HG03565 (cell line): ENCODE results near the gene MYO1G.

Source experiments
- ATAC-seq: cut with Tn5 transposase; IDR thresholded peaks from one replicate; pipeline ENCODE4 v1.9.1; 2021; ENCODE audit warnings: mild to moderate bottlenecking, moderate library complexity; ENCODE audit not compliant: unreplicated experiment

Gene MYO1G

DNA sequence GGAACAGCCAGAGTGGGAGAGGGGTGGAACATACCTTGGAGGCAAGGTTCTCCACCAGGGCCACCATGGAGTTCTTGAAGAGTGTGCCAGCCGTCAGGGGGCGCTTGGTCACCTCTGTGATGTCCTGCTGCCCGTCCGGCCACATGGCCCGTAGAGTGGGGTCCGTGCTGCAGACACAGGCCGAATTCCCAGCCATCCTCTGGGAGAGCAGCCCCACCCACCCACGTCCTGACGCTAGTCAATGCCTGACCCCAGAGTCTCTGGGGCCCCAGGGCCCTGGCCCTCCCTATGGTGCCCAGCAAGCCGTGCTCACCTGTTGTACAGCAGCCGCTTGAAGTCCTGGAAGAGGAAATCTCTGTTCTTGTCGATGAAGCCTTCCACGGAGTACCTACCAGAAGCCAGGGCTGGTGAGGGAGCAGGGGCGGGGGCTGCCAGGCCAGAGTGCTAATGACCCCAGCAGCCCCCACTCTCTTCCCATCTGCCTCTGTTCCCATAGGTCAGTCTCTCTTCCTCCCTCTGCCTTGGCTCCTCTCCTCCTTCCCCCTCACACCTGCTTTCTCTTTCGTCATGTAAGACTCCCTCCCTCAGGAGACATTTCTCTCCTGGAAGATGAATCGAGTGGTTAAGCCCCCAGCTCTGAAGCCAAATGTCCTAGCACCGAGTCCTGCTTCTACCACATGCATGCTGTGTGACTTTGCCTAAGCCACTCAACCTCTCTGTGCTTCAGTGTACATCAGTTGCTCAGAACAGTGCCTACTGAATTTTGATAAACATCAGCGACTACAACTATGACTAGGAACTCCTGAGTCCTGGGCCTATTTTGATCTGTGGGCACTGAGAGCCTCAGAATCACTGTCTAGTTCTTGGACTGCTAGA, 11.0 kb downstream of the MYO1G start:
- ATAC-seq = no peak

DNA sequence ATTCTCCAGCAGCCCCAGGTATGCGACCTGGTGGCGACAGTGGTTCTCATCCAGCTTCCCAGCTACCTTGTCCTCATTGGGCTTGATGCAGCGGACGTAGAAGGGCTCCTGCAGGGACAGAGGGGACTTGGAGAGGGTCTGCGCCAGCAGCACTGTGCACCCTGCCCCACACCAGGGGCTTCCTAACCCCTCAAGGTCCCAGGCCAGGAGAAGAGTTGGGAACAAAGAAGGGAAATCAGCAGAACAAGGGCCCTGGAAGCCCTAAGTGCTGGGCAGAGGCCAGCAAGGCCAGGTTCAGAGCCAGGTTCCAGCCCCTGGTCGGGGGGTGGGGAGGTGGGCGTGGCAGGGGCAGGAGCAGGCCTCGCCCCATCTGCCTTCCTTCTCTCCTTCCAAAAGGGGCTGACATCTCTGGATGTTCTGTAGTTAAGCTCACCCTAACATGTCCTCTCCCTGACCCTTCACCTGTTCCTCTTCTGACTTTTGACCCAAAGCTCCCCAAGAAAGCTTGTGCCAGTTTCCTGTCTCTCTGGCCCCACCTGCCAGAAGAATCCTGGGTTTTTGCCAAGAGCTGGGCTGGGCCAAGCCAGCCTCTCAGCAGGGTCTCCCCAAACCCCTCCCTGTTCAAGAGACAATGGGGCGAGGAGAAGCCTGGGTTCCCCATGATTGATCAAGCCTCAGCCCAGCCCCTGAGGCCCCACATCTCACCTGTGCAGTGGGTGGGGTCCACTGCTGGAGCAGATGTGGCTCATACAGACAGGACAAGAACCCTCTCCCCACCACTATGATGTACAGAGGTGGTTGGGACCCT, 11.9 kb downstream of the MYO1G start:
- no peak for ATAC-seq

DNA sequence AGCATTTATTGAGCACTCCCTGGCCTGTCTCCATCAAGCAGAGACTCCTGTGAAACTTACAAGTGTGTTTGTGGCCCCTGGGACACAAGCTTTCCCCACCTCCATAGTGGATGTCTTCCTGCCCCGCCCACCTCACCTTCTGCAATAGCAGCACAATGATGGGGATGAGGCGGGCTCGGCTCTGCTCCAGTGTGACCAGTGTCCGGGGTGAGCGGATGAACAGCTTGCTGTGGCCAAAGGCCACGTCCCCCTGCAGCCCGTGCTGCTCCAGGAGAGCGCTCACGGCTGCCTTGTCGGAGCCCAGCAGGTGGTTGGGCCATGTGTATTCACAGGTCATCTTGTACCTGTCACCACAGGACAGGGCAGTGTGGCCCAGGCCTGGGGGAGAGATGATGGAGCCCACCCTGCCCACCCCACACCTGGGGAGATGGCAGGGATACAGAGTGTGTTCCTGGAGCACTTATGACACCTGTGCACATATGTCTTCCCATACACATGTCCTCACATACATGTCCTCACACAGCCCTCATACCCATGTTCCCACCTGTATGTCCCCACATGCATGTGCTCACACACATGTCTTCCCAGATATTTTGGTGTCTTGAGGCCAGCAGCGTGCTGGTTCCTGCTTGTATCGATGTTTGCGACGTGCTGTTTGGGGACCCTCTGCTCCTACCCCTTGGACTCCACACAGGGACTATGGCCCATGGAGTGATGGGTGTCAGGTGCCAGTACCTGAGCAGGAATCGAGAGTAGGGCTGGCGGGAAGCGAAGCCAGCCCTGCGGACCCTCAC, 12.7 kb downstream of the MYO1G start:
- no peak for ATAC-seq

- ATAC-seq = no peak
Measured at GRCh38 chr7:44965441-44965903, 13.3 kb downstream of the MYO1G start.

- no peak for ATAC-seq
Measured at GRCh38 chr7:44964831-44965440, 13.9 kb downstream of the MYO1G start.

- ATAC-seq = no peak
Measured at GRCh38 chr7:44964384-44964830, 14.4 kb downstream of the MYO1G start.

DNA sequence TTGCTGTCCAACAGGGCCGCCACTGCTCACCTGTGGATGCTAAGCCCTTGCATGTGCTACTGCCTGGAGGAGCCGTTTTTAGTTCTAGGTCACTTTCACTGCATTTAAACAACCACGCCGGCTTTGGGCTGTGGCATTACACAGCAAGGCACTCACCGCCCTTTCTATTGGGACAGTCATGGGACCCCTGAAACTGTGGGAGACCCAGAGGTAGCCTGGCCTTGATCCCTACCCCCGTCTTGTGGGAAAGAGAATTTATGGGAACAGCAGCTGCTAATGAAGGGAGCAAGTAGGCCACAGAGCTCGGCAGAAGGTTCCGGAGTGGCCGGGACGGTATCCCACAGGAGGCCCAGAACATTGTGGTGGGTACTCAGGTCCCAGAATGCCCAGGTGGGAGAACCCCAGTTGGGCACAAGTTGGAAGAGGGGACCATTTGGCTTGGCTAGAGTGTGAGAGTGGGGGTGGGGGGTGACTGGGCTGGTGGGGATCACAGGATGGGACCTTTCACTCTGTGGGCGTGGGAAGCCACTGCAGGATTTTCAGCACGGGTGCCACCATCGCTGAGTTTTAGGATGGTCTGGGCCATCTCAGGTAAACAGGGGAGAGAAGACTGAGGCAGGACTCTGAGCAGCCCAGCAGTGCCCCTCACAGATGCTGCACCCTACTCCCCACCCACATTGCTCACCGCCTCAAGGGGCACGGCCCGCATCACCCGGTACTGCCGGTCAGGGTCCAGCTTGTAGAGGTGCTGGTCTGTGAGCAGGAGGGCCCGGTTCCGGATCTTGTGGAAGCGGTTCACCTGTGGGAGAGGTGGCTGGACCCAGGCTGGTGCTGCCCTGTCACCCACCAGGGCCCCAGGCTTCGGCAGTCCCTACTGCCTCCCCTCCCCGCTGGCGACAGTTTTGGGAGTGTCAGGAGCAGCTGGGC, 15.2 kb downstream of the MYO1G start:
- no peak for ATAC-seq

- no peak for ATAC-seq
Measured at GRCh38 chr7:44962483-44963251, 16.1 kb downstream of the MYO1G start.

DNA sequence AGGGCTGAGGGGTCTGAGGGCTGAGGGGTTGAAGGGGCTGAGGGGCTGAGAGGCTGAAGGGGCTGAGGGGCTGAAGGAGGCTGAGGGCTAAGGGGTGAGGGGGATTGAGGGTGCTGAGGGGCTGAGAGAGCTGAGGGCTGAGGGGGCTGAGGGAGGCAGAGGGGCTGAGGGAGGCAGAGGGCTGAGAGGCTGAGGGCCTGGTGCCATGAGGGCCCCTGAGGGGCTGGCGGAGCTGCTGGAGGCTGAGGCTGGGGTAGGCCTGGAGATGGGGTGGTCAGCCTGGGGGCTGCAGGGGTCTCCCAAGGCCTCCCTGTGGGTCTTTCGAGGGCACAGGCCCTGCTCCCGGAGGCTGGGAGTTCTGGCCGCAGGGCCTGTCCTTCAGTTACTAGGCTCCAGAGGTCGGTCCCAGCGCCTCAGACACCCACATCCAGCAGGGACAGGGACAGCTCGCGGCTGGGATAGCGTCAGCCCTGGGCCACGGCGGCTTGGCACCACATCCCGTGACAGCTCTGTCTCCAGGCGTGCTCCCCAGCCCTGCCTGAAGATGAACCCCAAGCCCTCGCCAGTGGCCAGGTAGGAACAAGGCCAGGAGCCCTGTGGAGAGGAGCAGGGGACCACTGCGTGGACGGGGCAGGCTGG, 16.9 kb downstream of the MYO1G start:
- ATAC-seq = no peak

DNA sequence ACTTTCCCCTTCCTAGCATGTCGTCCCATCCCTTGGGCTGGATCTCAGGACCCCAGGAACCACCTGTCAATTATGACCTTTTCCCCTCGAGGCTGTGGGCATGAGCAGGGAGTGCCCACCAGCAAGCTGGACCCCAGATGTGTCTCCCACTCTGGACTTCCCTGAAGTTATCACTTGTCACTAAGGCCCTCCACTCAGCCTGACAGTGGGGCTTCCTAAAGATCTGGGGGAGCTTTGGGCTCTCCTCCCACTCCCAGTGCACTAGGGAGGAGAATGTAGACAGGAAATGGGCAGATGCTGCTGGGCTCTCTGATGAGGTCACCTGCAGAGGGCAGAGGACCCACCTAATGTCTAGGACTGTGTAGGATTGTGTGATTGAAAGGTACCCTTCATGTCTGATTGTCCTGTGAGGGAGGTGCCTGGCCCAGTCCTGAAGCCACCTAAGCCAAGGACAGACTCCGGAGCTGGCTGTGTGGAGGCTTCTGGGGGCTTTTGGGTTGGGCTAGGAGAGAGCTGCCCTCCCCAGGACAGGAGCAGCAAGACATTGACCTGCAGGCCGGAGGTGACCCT, 18.7 kb downstream of the MYO1G start:
- no peak for ATAC-seq

- no peak for ATAC-seq
Measured at GRCh38 chr7:44959433-44959951, 19.3 kb downstream of the MYO1G start.

GRCh38 chr7:44958645-44959344, 20.0 kb downstream of the MYO1G start:
- no peak for ATAC-seq

DNA sequence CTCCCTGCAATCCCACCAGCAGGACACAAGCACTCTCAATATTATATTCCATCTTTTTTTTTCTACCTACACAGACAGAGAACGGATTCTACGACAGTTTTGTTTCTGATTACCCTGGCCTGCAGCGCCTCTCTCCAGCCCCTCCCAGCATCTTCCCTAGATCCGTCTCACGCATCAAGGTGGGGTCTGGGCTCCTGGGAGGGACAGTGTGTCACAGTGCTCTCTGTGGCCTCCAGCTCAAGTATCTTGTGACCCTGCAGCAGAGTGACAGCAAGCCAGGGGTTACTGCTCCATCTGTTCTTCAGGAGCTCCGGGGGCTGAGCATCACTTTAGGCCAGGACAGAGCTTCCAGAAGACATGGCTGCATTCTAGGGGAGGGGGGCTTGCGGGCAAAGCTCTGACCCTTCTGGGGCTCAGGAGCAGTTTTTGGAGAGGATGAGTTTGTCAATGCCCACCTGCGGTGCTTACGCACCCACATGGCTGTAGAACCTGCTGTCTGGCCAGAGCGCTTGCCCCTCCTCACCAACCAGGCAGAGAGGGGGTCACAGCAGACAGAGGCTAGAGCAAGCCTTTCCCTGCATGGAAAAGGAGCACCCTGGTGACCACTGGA, 22.6 kb downstream of the MYO1G start:
- no peak for ATAC-seq

DNA sequence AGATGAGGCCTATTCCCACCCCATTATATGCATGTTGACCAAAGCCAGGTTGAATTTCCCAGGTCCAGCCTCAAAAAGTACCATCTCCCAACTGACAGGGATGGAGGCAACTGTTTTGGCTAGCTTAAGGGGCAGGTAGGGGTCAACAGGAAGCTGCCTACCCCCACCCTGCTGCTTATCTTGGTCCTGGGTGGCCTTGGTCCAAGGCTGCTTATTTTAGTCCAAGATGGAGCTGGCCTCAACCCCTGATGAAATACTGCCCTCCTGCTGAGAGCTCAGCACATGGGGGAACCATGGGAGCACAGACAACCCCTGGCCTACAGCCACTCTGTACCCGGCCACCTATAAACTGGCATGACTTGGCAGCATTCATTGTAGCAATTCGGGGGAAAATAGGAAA, 23.1 kb downstream of the MYO1G start:
- ATAC-seq = no peak

- ATAC-seq = no peak
Measured at GRCh38 chr7:44953156-44953555, 25.7 kb downstream of the MYO1G start.

GRCh38 chr7:44949303-44949702, 29.5 kb downstream of the MYO1G start:
- no peak for ATAC-seq

GRCh38 chr7:44945479-44945878, 33.3 kb downstream of the MYO1G start:
- no peak for ATAC-seq
